ENCODE results near the gene DLX2.
A peak's percentile ranks its signal among the peaks of the same experiment; 100 is the strongest.

DNA sequence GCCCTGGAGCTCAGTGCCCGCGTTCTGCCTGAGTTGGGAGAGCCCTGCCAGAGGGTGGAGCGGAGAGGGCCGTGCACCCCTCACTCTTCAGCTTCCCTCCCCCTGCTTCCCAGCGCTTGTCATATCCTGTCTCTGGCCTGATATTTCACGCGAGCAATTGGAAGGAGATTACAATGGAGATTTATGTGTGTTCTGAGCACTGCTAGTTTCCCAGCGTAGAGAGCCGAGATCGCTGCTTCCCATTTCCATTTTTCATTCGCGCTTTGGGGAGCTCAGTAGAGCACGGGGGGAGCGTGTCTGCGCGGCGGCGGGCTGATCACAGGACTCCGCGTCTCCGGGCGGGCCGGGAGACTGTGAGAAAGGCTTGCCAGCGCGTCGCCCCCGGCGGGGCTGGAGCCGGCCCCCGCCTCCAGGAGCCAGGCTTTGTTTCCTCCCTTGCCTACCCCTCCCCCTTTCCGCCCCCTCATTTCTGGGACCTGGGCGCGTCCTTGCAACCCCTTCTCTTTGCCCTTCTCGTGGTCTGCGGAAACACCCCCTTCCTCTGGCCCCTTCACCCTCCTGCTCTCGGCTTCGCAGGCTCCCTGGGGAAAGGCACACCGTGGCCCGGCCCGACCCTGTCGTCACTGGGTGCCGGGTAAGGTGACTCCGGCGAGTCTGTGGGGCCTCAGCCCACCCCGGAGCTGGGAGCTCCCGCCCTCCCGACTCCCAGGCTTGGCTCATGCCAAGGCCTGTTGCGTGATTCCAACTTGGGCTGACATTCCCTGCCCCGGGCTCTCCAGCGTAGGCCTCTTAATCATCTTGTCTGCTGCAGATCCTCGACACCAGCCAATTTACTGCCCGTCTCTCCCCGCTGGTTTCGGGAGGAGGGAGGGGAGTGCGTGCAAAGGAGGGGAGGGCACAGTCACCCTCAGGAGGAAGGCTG lies 5.8 kb downstream of the DLX2 start:
- TF ChIP-seq, protein P1, sequence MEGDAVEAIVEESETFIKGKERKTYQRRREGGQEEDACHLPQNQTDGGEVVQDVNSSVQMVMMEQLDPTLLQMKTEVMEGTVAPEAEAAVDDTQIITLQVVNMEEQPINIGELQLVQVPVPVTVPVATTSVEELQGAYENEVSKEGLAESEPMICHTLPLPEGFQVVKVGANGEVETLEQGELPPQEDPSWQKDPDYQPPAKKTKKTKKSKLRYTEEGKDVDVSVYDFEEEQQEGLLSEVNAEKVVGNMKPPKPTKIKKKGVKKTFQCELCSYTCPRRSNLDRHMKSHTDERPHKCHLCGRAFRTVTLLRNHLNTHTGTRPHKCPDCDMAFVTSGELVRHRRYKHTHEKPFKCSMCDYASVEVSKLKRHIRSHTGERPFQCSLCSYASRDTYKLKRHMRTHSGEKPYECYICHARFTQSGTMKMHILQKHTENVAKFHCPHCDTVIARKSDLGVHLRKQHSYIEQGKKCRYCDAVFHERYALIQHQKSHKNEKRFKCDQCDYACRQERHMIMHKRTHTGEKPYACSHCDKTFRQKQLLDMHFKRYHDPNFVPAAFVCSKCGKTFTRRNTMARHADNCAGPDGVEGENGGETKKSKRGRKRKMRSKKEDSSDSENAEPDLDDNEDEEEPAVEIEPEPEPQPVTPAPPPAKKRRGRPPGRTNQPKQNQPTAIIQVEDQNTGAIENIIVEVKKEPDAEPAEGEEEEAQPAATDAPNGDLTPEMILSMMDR (IDR thresholded peaks at IDR 0.05; ENCODE audit: extremely low read depth in 1 of 2, insufficient read depth in 1 of 2, low read depth in 1 of 2, low read length in 2 of 2), result no peak
- TF ChIP-seq JUN (IDR thresholded peaks at IDR 0.05; ENCODE audit: borderline replicate concordance, insufficient read depth, insufficient read length, low read depth) (no peak), FOS (IDR thresholded peaks at IDR 0.05; ENCODE audit: borderline replicate concordance, insufficient read depth, low read length) (no peak), POLR2A (IDR thresholded peaks at IDR 0.05; ENCODE audit: low read depth, low read length) (no peak), EZH2 (IDR thresholded peaks at IDR 0.05; ENCODE audit: borderline replicate concordance, low read depth, low read length, severe bottlenecking) (peak; percentile 78)
